HG03342 (cell line): Measurements from ENCODE around the gene PTPRS.

ENCODE experiments used
- ATAC-seq: cut with Tn5 transposase; IDR thresholded peaks from one replicate; pipeline ENCODE4 v1.9.1; 2021; ENCODE audit warnings: mild to moderate bottlenecking, moderate library complexity; ENCODE audit not compliant: unreplicated experiment

PTPRS gene

GRCh38 chr19:5355693-5356092 is 15.1 kb upstream of the PTPRS start:
- ATAC-seq = no peak

DNA sequence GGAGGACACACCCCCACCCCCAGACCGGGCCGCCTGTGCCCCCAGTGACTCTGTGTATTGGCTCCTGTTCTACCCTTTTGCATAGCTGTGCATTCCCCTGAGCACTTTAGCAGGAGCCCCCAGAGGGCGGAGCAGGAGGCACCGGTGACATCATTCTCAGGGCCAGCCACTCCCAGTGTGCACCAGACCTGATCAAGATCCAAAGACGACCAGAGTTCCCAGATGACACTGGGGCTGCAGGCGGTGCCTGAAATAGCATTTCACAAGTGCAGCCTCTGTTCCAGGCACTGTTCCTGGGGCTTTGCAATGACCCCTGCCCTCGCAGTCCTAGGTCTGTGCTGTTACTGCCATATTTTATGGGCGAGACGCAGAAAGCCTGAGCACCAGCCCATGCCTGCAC is 14.5 kb upstream of the PTPRS start:
- no peak for ATAC-seq

GRCh38 chr19:5354403-5354802 is 13.8 kb upstream of the PTPRS start:
- no peak for ATAC-seq

DNA sequence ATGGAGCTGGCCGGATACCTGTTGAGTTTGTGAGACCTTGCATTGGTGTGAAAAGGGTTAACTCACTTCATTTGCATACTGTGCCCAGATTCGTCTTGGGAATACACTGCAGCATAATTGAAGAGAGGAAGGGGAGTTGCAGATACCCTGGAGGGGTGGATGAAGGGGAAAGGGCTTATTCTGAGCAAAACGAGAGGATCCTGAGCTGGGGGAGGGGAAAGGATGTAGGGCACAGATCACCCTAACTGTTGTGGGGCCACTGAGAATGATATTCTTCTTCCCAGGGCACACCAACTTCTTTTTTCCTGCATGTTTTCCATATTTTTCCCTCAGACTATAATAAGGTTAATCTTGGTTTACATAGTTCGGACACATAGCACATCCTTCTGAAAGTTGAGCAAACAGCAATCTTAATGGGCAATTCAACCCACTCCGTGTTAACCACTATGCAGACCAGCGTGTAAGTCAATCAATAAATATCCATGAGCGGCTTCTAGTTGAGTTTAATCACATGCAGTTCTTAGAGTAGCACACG is 11.7 kb upstream of the PTPRS start:
- no peak for ATAC-seq

- ATAC-seq = no peak
Observed at GRCh38 chr19:5351731-5352228, 11.2 kb upstream of the PTPRS start.

- ATAC-seq = no peak
Observed at GRCh38 chr19:5349041-5349440, 8.4 kb upstream of the PTPRS start.

DNA sequence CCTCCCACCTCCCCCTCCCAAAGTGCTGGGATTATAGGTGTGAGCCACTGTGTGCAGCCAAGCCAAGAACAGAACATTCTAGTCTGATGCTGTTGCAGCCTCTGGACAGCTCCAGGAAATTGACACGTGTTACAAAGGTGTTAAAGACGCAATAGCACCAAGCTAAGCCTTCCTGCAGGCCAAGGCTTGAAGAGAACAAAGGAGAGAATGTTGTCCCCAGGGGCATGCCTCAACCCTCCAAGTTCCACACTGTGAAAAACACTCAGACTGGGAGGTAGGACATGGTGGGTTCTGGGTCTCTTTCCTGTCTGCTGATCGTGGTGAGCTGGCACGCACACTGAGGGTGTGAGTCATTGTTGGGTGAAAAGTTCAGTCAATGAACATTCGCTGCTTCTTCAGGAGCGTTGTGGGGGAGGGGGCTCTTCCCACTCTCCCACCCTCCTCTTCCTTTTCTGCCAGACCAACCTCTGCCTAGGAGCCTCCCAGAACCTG is 5.3 kb upstream of the PTPRS start:
- no peak for ATAC-seq

- ATAC-seq = no peak
Observed at GRCh38 chr19:5343848-5344247, 3.2 kb upstream of the PTPRS start.

- ATAC-seq = no peak
Observed at GRCh38 chr19:5342573-5343201, 2.1 kb upstream of the PTPRS start.

DNA sequence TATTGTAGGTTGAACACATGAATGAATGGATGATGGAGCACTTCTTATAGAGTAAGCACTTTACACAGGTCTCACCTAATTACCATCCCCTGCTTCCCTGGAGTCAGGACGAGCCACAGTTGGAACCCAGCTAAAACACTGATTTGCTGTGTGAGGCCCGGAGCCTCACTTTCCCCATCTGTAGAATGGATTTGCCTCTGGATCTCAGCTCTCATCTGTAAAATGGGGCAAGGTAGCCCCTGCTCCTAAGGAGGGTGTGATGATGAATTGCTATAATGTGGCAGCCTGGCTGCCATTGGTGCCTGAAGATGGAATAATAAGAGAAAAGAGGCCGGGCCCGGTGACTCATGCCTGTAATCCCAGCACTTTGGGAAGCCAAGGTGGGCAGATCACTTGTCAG is 1.4 kb upstream of the PTPRS start:
- ATAC-seq = no peak

DNA sequence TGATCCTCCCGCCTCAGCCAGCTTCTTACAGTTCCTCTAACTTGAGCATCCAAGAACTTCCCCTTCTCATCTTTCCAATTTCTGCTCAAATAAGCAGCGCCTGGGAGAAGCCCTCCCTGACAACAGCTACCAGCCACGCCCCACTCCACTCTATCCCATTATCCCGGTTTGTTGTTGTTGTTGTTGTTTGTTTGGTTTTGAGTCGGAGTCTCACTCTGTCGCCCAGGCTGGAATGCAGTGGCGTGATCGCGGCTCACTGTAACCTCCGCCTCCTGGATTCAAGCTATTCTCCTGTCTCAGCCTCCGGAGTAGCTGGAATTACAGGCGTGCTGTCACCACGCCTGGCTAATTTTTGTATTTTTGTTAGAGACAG is 822 bp upstream of the PTPRS start:
- ATAC-seq = no peak

- ATAC-seq = no peak
Observed at GRCh38 chr19:5339950-5340636, 519 bp downstream of the PTPRS start.

DNA sequence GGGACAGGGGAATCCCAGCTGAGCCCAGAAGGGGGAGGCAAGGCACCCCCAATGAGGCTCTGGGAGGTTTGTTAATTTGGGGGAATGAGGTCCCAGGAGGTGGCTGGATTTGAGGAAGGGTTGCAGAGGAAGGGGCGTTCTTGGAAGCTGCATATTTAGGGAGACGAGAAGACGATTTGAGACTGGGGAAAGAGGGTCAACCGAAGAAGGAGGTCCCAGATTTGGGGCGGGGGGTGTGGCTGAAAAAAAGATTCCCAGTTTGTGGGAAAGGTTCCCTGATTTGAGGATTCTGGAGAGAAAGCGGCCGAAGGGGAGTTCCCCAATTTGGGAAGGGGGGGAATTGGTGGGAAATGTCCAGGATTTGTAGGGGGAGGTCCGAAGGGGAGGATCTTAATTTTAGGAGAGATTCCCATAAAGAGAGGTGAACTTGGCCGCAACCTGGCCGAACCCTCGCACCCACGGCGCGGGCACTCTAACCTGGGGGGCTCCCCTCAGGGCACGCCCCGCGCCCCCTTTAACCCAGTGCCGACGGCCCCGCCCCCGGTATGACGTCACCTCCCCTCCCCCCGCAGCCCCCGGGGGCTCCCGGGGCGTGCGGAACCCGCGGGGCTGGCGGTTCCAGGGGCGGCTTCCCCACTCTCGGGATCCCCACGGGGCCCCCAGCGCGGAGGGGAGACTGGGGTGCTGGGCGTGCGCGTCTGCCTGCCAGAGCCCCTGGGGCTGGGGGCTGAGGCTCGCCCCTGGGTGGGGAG is 1.2 kb downstream of the PTPRS start:
- ATAC-seq = no peak

DNA sequence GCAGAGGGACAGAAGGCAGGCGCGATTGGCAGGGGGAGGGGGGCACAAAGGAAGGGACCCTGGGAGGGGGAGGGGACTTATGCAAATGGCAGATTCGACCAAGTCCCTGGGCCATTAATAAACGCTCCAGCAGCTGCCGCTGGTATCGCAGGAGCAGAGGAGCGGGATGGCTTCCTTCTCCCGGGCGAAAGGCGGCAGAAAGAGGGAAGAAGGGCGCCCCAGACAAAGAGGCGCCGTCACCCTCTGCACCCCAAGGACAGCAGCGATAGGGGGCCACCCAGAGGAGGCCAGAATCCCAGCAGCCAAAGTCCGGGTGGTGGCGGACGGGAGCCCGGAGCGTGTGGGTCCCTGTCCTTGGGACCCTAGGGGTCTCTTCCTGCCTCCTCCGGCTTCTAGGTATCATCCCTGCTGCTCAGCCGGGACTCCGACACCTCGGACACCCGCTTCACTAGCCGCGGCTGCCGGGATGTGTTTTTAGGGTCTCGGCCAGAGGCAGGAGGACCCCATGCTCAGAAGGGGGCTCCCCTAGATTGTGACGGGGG is 1.9 kb downstream of the PTPRS start:
- no peak for ATAC-seq

- no peak for ATAC-seq
Observed at GRCh38 chr19:5337708-5338655, 2.6 kb downstream of the PTPRS start.

DNA sequence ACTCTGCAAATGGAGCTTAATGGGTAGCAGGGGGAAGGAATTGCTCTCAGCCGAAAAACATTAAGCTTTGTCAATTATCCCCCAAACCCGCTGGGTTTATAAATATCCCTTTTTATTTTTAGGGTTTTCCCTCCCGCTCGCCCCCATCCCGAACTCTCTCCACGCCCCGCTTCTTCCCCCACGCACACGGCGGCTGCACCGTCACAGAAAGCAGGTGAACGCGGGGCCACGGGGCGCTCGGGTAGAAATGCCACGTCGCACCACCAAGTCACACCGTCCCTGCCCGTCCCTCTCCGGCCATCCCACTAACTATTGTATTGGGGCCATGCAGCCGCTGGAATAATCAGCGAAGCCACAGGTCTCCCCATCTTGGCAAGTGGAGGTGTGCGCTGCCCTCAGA is 3.5 kb downstream of the PTPRS start:
- ATAC-seq = no peak

DNA sequence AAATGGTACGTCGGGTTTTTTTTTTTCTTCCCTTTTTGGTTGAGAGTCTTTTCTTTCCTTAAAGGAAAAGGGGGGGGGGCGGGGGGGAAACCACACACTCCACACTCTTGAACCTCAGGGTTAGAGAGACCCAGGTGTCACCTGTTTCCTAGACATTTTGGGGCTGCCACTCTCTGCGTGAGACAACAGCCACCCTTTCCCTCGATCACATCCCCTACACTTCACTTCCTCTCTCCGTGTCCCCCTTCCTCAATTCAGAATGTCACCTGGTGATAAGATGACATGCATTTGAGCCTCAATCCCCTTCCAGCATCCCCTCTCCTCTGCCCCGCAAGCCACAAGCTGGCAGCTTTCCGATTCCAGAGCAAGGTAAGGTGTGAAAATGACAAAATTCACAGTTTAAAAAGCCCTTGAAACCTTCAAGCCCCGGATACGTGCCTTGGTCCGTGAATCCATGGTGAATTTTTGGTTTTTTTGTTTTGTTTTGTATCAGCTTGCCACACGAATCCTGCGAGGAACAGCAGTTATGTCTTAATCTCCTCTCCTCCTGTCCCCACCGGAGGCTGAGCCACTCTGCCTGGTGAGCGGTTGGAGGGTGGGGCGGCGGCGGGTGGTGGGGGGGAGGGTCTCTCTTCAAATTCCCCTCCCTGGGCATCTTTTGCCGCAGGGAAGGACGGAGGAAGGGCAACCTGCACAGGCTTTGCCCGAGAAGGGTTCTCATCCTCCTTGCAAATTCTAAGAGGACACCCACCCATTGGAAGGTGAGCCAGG is 4.2 kb downstream of the PTPRS start:
- no peak for ATAC-seq

DNA sequence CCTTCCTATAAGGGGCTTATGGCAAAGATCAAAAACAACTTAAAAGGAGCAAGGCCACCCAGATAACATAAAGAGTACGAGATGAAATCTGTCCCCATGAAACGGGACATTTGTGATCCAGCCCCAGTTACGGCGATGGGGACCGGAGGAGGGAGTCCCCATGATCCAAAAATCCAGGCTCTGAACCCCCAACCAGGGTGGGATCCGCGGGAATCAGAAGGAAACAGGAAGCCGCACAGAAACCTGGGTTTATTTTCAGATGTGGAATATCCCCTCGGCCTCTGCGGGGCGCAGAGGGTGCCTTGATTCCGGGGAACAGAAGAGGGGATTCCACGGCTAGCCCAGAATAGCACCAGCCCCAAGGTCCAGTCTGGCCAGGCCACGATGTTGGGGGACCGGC is 5.0 kb downstream of the PTPRS start:
- no peak for ATAC-seq

DNA sequence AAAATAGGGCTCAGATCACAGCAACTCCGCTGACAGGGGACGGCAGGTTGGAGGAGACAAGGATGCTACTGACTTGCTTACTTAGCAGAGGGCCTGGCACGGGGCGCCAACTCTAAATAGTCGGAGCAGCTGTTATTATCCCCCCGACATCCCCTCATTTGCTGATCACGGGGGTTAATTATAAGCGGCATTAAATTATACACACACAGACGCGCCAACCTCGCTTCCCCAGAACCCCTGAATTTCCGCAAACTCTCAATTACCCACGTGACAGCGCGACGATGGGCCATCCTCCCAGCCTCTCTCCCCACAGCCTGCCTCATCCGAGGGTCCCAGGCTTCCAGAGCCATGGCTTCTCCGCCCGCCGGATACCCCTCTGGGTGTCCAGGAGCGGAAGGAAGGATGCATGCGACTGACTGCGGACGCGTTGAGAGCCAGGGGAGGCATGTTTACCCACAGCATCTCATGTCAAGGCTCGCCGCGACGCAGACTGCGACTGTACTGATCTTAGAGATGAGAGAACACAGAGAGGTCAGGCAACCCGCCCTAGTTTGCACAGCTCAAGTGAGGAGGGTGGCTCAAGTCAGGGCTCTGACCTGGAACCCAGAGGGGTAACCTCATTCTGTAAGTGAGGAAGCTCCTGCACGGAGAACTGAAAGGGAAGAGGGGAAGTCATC is 5.7 kb downstream of the PTPRS start:
- ATAC-seq = no peak
